Transverse colon (tissue), 4 donors: ENCODE data around the gene ATP5ME.

Experiments
- CTCF ChIP-seq, 5 experiments: fragments of 200-600 bp in 3 of 5; fragments of 450-650 bp in 2 of 5; sonication (generic) in 3 of 5; IDR thresholded peaks; 1 replicate in 2 of 5; 2 replicates in 3 of 5; pipeline ENCODE4 v1.5.1; 2016 to 2017; ENCODE audit warnings: antibody characterized with exemption in 5 of 5, inconsistent platforms in 3 of 5, mild to moderate bottlenecking in 2 of 5, moderate library complexity in 1 of 5
- EP300 ChIP-seq: sonication (generic); formaldehyde crosslinking; IDR thresholded peaks from one replicate; pipeline ENCODE4 v1.6.1; 2017; ENCODE audit warnings: antibody characterized with exemption, low read depth
- POLR2A ChIP-seq: fragments of 450-650 bp; IDR thresholded peaks from one replicate; pipeline ENCODE4 v1.6.1; 2016; ENCODE audit warnings: antibody characterized with exemption, mild to moderate bottlenecking, moderate library complexity
- POLR2AphosphoS5 ChIP-seq, 3 donors: sonication (generic); formaldehyde crosslinking; IDR thresholded peaks; one replicate each; pipeline ENCODE4 v1.6.1; 2016; ENCODE audit warnings: antibody characterized with exemption in 3 of 3

GRCh38 chr4:665751-666435 lies 8.2 kb downstream of the ATP5ME start:
- no peak for TF ChIP-seq CTCF (IDR thresholded peaks at IDR 0.05)
- TF ChIP-seq POLR2AphosphoS5 (IDR thresholded peaks at IDR 0.05), result no peak
- TF ChIP-seq EP300, result no peak
- no peak for TF ChIP-seq POLR2A
